HTR-8/SVneo (cell line): ENCODE results near the gene LFNG.

ENCODE experiments used
- DNase-seq: peaks from one replicate; pipeline ENCODE4 v3.0.0; 2011; ENCODE audit warnings: low spot score, mixed read lengths; ENCODE audit not compliant: insufficient read length
- FAIRE-seq: peaks from 2 replicates; lab custom pipeline; 2011; peaks lifted over from hg19 to GRCh38; lab: Jason Lieb, UNC

Gene LFNG

DNA sequence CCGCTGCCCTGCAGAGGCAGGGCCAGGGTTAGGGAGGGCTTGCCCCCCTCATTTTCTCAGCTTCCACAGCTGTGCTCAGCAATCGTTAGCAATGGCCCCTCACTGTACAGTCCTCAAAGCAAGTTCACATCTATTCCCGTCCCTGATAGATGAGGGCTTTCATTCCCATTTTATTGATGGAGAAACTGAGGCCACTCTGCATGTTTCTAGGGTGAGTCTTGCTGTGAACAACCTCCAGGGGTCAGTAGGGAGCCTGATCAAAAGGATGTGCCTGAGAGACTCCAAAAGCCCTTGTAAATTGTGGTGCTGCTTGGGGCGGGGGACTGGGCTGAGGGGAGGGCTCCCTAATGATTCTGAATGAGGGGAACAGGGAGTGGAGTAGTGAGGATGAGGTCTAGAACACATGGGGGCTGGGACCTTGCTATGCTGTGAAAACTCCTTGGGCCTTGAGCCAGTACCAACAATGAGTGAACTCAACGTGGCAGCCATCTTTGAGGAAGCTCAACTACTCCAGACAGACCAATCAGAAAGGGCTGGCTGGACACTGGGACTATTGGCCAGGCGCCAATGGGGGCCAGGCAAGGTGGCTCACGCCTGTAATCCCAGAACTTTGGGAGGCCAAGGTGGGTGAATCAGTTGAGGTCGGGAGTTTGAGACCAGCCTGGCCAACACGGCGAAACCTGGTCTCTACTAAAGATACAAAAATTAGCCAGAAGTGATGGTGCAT, 36.7 kb upstream of the LFNG start:
- FAIRE-seq (no peak), DNase-seq (no peak)

DNA sequence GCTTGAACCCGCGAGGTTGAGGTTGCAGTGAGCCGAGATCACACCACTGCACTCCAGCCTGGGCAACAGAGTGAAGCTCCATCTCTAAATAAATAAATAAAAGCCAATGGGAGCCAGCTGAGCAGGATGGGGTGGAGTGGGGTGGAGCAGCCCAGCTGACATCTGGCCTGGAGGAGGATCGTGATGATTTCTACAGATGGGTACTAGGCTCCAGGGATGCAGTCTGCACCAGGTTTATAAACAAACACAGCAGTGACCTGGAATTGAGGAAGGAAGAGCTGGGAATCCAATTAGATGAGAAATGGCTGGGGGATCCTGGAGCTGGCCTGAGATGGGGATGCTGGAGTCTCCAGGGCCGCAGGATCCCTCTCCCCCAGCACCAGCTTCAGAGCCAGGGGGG, 36.1 kb upstream of the LFNG start:
- FAIRE-seq (no peak), DNase-seq (no peak)

DNA sequence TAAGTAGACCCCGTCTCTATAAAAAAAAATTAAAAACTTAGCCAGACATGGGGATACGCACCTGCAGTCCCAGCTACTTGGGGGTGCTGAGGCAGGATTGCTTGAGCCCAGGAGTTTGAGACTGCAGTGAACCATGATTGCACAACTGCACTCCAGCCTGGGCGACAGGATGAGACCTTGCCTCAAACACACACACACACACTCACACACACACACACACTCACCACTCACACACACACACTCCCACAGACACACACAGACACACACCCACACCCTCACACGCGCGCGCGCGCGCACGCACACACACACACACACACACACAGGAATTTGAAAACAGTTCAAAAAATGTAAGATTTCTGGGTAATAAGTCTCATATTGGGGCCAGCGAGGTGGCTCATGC, 34.7 kb upstream of the LFNG start:
- FAIRE-seq = peak; percentile 89
- DNase-seq = no peak

DNA sequence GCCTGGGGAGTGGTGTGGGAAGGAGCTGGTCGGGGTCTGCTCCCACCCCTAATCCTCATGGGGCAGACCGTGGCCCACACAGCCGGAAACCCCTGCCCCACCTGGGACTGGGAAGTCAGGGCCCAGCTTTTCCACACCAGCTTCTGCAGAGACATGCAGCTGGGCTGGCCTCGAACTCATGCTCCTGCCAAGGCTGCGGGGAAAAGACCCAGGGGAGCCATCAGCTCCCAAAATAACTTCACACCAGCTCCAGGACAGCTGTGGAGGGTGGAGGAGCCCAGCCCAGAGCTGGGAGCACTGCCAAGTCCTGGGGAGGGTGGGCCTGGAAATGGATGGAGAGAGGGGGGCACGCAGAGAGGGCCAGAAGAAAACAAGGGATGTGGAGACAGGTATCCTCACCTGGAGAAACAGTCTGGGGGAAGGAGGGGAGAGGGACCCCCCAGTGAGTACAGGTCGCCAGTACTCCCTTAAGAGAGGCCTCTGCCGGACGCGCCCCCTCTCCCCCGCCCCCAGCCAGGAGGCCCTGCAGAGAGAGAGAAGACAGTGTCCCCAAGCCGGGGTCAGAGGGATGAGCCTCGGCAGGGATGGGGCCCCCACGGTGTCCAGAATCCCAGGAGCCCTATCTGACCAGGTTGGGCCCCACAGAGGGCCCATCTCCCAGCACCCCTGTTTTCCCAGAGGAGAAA, 31.8 kb upstream of the LFNG start:
- FAIRE-seq (no peak), DNase-seq (no peak)

DNA sequence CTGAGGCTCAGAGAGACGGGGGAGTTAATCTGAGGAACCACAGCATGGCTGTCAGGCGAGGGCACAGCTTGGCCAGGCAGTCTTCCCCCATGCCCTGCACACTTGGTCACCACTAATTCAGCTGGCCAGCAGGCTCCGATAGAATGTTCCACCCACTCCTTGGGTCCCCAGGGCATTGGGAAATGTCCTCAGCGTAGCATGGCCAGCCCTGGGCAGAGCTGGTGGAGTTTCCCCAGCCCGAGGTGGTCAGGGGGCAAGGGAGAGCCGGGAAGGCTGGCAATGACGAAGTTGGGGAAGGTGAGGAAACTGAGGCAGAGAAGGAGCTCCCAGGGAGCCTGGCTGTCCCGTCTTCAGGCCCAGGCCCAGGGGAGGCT, 31.3 kb upstream of the LFNG start:
- DNase-seq (no peak), FAIRE-seq (no peak)

DNA sequence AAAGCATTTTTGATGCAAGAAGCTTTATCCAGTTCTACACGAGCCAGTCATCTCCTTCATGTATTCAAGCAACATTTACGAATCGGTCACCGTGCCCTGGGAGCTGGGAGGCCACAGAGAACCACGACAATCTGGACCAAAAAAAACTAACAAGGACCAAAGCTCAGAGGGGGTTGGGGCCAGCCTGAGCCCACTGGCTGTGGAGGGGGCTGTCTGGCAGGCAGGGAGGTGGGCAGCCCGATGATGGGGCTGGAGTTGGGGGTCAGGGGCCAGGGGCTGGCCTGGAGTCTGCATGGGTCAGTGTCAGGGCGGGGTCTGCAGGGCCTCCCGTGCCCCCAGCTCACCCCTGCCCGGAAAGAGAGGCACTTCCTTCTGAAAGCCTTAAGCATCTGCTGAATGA, 30.9 kb upstream of the LFNG start:
- DNase-seq = no peak
- FAIRE-seq = no peak

DNA sequence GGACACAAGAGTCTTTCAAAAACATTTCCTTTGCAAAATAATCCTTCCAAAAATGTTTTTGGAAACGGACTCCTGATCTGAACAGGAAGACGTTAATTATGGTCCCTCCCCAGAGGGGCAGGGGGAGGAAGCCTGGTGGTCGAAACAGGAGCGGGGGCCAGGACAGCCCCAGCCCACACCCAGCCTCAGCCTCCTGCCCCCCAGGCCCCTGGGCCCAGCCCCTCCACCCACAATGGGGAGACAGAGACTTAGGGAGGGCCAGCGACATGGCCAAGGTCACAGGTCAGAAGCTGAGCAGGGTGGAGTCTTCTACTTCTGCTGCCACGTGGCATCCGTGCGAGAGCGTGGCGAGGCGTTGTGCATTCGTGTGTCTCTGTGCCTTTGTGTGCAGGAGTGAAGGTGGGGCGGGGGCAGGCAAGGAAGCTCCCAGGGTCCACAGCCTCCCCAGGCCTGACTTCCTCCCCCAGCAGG, 29.4 kb upstream of the LFNG start:
- DNase-seq = no peak
- peak; percentile 16 for FAIRE-seq

DNA sequence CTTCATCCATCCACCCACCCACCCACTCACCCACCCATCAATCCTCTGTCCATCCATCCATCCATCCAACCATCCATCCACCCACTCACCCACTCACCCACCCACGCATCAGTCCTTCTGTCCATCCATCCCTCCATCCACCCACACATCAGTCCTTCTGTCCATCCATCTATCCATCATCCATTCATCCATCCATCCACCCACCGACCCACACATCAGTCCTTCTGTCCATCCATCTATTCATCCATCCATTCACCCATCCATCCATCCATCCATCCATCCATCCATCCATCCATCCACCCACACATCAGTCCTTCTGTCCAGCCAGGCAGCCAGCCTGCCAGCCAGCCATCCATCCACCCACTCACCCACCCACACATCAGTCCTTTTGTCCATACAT, 27.5 kb upstream of the LFNG start:
- DNase-seq = no peak
- peak; percentile 92 for FAIRE-seq

DNA sequence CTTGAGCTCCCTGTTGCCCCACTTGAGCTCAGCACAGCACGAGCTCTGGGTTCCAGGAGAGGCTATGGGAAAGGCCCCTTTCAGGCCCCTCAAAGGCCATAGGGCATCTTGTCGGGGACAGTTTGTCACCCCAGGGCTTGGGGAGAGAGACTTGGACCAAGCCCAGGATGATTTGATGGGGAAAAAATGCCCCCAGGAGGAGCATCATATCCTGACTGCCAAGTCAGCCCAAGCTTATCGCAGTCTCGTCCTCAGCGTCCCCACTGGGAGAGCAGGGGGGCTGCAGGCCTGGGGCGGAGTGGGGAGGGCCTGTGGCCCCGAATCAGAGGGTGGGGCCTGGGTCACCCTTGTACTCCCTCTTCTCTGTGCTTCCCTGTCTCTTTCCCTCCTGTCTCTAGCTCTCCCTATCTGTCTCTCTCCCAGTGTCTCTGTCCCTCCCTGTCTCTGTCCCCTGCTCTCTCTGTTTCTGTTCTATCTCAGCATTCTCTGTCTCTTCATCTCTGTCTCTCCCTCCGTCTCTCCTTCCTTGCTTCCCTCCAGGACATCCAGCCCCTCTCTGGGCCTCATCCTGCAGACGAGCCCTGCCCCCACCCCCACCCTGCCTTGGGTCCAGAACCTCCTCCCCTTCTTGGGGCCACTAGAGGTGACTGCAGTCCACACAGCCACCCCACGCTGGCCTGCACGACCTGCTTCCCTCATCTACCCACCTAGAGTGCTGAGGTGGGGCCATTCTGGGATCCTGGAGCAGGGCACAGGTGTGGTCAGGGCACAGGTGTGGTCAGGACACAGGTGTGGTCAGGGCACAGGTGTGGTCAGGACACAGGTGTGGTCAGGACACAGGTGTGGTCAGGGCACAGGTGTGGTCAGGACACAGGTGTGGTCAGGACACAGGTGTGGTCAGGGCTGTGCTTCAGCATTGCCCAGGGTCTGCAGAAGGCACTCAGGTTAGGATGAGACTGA, 26.1 kb upstream of the LFNG start:
- FAIRE-seq (peak; percentile 93), DNase-seq (no peak)

DNA sequence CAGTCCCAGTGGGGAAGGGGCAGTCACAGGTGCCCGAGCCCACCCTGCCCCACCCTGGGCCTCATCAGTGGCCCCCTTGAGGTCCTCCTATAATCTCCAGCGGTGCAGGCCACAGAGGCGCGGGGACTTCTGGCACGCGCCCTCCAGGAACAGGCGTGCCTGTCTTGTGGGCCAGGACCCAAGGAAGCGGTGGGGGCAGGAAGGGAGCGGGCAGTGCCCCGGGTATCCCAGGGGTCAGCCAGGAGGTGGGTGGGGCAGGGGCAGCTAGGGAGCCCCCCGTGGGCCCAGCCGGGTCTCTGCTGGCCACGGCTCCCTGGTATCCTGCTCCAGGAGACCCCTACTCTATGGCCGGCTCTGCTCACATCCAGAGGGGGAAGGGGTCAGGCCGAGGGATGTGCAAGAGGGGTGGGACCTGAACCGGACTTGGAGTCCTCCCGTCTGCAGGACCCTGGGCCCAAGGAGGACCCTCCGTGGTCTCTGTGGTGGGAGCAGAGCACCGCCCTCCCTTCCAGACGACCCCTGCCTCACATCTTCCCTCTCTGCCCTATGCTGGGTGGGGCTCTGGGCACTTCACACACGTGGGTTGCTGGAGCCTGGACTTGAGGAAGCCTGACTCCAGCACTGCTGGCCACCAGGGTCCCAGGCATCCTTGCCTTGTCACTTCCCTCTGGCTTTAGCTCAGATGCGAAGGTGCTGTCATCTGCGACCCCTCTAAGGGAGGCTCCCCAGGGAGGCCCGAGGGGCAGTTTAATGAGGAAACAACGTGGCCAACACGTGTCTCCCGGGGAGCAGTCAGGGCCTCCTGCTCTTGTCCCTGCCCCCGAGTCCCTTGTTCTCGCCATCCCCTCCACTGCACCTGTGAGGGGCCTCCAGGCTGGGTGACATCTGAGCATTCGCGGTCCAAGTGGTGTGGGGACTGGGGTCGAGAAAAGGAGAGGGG, 25.1 kb upstream of the LFNG start:
- FAIRE-seq (no peak), DNase-seq (no peak)

DNA sequence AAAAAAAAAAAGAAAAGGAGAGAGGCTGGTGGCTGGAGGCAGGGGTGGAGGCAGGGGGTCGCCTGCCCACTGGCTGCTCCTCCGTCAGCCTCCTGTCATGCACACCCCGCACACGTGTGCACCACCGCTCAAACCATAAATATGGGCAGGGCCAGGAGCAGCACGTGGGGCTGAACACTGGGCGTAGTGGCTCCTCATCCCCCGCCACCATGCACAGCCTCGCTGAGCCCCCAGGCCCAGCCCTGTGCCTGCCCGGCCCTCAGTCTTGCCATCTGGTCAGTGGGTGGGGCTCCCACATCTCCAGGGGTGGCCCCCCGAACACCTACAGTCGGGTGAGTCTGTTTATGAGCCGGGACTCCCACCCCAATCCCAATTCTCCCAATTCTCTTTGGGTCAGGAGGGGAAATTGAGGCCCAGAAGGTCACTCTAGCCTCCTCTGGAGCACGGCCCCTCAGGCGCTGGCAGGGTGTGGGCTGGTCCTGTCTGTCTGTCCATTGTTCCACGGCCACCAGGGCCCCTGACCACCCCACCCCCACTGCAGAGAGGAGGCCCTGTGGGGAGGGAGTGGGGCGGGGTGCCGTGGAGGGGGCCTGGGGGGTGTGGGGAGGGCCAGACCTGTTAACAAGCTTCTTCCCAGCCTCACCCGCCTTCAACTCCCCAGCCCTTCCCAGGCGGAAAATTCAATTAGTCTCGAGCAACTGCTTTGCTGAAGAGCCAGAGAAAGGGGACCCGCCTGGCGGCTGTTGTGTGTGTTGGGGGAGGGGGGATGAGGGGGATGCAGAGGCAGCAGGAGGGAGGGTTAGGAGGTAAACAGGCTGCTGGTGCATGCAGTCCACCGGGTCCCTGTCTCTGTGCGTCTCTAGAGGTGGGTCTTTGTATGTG, 23.9 kb upstream of the LFNG start:
- no peak for FAIRE-seq
- no peak for DNase-seq

DNA sequence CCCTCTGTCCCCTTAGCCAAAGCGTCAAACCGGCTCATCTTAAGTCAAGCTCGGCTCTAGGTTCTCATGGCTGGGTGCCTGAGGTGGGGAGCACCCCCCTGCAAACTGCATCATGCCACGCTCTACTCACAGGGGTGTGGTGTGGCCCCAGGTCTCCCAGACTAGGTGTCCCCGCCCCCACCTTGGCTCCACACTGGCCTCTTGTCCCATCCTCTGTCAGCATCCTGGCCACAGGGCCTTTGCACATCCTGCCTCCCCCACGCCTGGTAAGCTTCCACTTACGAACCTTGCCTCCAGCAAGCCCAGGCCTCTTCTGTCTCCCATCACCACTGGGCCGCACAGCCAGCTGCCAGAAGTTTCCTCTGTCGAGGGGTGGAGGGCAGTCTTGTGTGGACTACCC, 23.2 kb upstream of the LFNG start:
- no peak for DNase-seq
- peak; percentile 49 for FAIRE-seq

DNA sequence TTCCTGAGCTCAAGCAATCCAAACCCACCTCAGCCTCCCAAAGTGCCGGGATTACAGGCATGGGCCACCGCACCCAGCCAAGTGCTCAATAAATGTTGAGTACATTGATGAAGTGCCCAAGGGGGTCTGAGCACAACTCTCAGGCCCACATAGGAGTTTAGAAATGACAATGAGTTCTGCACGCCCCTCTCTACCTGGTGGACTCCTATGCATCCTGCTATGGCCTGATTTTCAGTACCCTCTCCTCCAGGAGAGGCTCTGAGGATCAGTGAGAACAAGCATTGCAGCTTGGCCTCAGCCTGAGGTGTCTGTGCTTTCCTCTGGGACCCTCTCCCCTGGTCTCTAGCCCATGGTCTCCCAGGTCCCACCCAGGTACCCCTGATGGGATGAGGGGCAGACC, 22.5 kb upstream of the LFNG start:
- no peak for FAIRE-seq
- no peak for DNase-seq

DNA sequence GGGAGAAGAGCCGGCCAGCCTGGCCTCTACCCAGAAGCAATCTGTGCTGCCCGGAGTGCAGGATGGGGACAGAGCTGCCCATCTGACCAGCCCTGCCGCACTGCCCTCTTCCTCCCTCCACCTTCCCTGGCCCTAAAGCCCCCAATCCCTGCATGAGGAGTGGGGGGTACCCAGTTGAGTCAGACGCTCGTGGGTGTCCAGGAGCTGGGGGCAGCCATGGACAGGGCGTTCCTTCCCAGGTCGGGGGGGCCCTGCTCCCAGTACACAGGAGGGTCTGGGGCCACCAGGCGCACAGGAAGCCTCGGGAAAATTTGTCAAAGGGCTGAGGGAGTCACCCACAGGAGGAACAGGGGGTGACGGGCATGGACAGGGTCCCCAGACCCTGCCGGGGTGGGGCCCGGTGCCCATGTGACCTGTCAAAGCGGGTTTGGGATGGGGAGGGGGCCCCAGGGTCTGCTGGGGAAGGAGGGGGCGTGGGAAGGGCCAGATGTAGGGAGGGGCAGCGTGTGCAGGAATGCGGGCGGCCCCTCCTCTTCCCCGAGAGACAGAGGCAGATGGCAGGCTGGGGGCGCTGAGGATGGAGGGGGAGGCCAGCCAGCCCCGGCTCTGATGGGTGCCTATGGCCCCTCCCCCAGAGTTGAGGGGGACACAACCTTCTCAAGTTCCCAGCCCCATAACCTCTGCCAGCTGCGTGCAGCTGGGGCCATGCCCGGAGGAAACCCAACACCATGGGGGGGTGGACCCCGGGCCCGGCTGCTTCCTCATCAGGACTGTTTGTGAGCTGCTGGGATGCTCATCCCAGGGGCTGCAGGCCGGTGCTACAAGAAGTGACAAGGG, 21.9 kb upstream of the LFNG start:
- FAIRE-seq (peak; percentile 81), DNase-seq (peak; percentile 50)

DNA sequence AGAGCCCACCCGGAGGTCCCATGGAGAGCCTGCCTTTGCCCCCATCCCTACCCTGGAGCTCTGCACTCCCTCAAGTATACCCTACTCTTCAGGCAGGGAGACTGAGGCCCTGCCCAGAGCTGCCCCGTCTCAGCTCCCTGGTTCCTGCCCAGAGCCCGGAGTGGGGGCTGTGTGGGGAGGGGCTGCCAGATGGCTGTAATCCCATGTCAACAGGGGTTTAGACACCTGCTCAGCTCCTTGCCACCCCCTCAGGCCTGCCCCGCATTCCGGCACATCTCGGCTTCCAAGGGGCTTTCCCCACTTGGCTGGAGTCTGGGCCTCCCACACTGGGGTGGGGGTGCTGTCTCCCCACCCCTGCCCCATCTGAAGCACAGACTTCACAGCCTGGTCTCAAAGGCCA, 20.9 kb upstream of the LFNG start:
- DNase-seq = no peak
- no peak for FAIRE-seq

DNA sequence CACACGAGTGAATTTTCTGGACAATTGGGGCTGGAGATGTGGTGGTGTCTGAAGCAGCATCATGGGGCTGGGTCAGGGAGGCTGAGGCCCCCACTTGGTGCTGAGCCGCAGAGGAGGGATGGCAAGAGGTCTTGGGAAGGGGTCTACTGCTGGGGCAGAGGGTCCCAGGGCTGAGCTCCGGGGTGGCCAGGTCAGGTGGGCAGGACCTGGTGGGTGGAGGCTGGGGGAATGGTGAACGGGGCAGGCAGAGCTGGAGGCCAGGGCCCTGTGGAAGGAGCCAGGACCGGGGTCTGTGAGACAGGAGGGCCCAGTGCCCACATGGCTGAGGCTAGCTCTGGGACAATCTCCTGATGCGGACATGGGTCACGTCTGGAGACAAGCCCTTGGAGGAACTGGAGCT, 20.4 kb upstream of the LFNG start:
- no peak for DNase-seq
- no peak for FAIRE-seq

DNA sequence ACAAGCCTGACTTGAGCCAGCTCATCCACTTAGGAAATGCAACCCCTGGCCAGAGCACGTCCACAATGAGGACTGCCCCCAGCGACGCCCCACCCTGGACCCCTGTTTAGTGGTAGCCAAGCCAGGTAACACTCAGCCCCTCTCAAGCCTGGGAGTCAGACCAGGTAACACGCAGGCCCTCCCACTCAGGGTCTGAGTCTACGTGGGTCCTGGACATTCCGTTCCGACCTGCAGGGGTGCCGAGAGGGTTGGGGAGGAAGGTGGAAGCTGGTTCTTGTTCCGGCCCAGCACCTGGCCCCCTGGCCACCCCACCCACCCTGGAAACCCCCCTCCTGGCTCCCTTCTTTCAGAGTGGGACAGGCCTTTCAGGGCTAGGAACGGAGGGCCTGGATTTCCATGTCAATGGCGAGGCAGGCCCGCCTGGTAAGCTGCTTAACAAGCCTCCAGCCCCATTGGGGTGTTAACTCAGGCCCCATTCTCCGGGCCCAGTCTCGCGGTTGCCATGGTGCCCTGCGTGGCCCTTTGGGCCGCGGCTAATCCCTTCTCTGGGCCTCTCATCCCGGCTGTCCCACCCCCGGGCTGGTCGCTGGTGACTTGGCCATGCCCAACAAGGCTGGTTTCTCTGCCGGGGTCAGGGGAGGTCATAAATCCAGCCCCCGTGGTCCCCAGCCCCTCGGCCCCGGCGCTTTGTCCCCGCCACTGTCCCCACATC, 19.7 kb upstream of the LFNG start:
- DNase-seq = no peak
- peak; percentile 82 for FAIRE-seq
